HepG2 (cell line): ENCODE data around the gene CYBC1. TPM values are rescaled to one million over a fixed set of nuclear protein-coding genes. Genes with fewer than 3 reads are reported as not detected.

Experiments used
- BRCA1 ChIP-seq: sonication (generic); formaldehyde crosslinking; IDR thresholded peaks from 2 replicates; pipeline ENCODE4 v1.4.0; 2020; ENCODE audit warnings: missing genetic modification reagents
- ISL2 ChIP-seq: sonication (generic); formaldehyde crosslinking; IDR thresholded peaks from 2 replicates; pipeline ENCODE4 v1.5.0; 2020; ENCODE audit warnings: missing genetic modification reagents
- KIAA2018 ChIP-seq: sonication (generic); formaldehyde crosslinking; IDR thresholded peaks from 2 replicates; pipeline ENCODE4 v1.5.0; 2020; ENCODE audit warnings: mild to moderate bottlenecking, missing genetic modification reagents, borderline replicate concordance
- MAZ ChIP-seq, 2 experiments: sonication (generic) in 1 of 2; formaldehyde crosslinking in 1 of 2; IDR thresholded peaks; 2 replicates each; pipeline versions ENCODE4 v1.5.0 to v1.6.1; 2012 to 2020; ENCODE audit warnings: low read depth in 2 of 2, mild to moderate bottlenecking in 2 of 2, borderline replicate concordance in 1 of 2, improper control_type of control experiment in 1 of 2, low read length in 1 of 2, missing genetic modification reagents in 1 of 2, moderate library complexity in 1 of 2
- MXD3 ChIP-seq: IDR thresholded peaks from 2 replicates; pipeline ENCODE4 v1.6.1; 2016; ENCODE audit warnings: mild to moderate bottlenecking, missing biosample characterization, missing genetic modification reagents
- NFE2L2 ChIP-seq: fragments of 150-350 bp; IDR thresholded peaks from 2 replicates; pipeline ENCODE4 v1.6.1; 2014; ENCODE audit warnings: low read length
- NR1H2 ChIP-seq: sonication (generic); formaldehyde crosslinking; IDR thresholded peaks from 2 replicates; pipeline ENCODE4 v1.8.1; 2022; ENCODE audit warnings: low read depth, missing genetic modification reagents, borderline replicate concordance
- POLR2AphosphoS5 ChIP-seq: IDR thresholded peaks from 2 replicates; pipeline ENCODE4 v1.6.1; 2012; ENCODE audit warnings: low read depth, low read length
- RFX5 ChIP-seq: IDR thresholded peaks from 2 replicates; pipeline ENCODE4 v1.6.1; 2011; ENCODE audit warnings: low read depth, low read length, improper control_type of control experiment
- SKI ChIP-seq: fragments of 450-650 bp; IDR thresholded peaks from one replicate; pipeline ENCODE4 v1.6.1; 2018; ENCODE audit warnings: mild to moderate bottlenecking; ENCODE audit not compliant: partially characterized antibody
- SMC3 ChIP-seq: IDR thresholded peaks from 2 replicates; pipeline ENCODE4 v1.6.1; 2011; ENCODE audit warnings: low read length, improper control_type of control experiment
- SOX6 ChIP-seq, 2 experiments: fragments of 450-650 bp in 1 of 2; sonication (generic) in 1 of 2; formaldehyde crosslinking in 1 of 2; IDR thresholded peaks; 2 replicates each; pipeline versions ENCODE4 v1.4.0 to v1.6.1; 2017 to 2020; ENCODE audit warnings: antibody characterized with exemption in 1 of 2, mild to moderate bottlenecking in 1 of 2, missing genetic modification reagents in 1 of 2
- SPEN ChIP-seq: sonication (generic); formaldehyde crosslinking; IDR thresholded peaks from 2 replicates; pipeline ENCODE4 v1.5.1; 2020; ENCODE audit warnings: low read depth, mild to moderate bottlenecking, missing genetic modification reagents
- TAF1 ChIP-seq: sonication (generic); formaldehyde crosslinking; IDR thresholded peaks from 2 replicates; pipeline ENCODE4 v1.4.0; 2020; ENCODE audit warnings: missing genetic modification reagents
- ZBTB43 ChIP-seq: sonication (generic); formaldehyde crosslinking; conservative IDR thresholded peaks from 2 replicates; pipeline ENCODE4 v1.4.0; 2020; ENCODE audit warnings: missing genetic modification reagents
- ZC3H4 ChIP-seq: sonication (generic); formaldehyde crosslinking; IDR thresholded peaks from 2 replicates; pipeline ENCODE4 v1.4.0; 2020; ENCODE audit warnings: missing genetic modification reagents, borderline replicate concordance
- ZNF672 ChIP-seq: sonication (generic); formaldehyde crosslinking; IDR thresholded peaks from 2 replicates; pipeline ENCODE4 v1.8.1; 2022; ENCODE audit warnings: missing genetic modification reagents
- ZNF879 ChIP-seq: sonication (generic); formaldehyde crosslinking; IDR thresholded peaks from 2 replicates; pipeline ENCODE4 v1.8.1; 2023; ENCODE audit warnings: missing genetic modification reagents
- polyA plus RNA-seq, 8 experiments: library from polyadenylated mRNA; depleted of rRNA in 3 of 8; stranded (reverse) in 7 of 8; unstranded in 1 of 8; fragments of >200 nt; fragmentation: Illumina TruSeq in 4 of 8; extraction: Trizol in 4 of 8; gene quantifications; 2 replicates each; pipeline versions ENCODE4 v1.2.1 to v1.2.3, GENCODE V29; 2011 to 2016; ENCODE audit warnings: low read depth in 4 of 8, missing spikeins in 1 of 8, mixed read lengths in 1 of 8; ENCODE audit not compliant: insufficient read depth in 1 of 8
- total RNA-seq, 5 experiments: library from RNA; depleted of rRNA; stranded (reverse); fragments of >200 nt; fragmentation: Illumina TruSeq; extraction: Trizol; gene quantifications; 2 replicates each; pipeline ENCODE4 v1.2.3, GENCODE V29; 2016; ENCODE audit warnings: low read depth in 1 of 5

The CYBC1 gene
- total and polyA plus RNA-seq, 2 of the 13 experiments (the other 11 are each of a cell fraction or from before 2014, with no cell fraction given), result 43.4 to 44.1 TPM

- no peak for TF ChIP-seq ZNF672
- no peak for TF ChIP-seq ZNF879 (CRISPR knock-in tag)
- peak; percentile 52 for TF ChIP-seq SKI
- 0 out of 2 replicates have a peak, but pooled peaks have one; percentile 7 for TF ChIP-seq RFX5
- no peak for TF ChIP-seq NFE2L2
- peak; percentile 84; the same call in 1 of the 2 replicates for TF ChIP-seq SPEN (CRISPR knock-in tag)
- 0 out of 2 replicates have a peak, but pooled peaks have one; percentile 65 for TF ChIP-seq BRCA1 (CRISPR knock-in tag)
- TF ChIP-seq MAZ (IDR thresholded peaks at IDR 0.05; ENCODE audit: borderline replicate concordance, low read depth, low read length), result no peak
- TF ChIP-seq MAZ (CRISPR knock-in tag; IDR thresholded peaks at IDR 0.05; ENCODE audit: low read depth), result peak; percentile 98
- peak; percentile 76 for TF ChIP-seq ISL2 (CRISPR knock-in tag)
- TF ChIP-seq ZC3H4 (CRISPR knock-in tag), result no peak
- TF ChIP-seq TAF1, result no peak
- TF ChIP-seq SMC3, result peak; percentile 44
- no peak for TF ChIP-seq SOX6 (IDR thresholded peaks at IDR 0.05)
- peak; percentile 79 for TF ChIP-seq SOX6 (CRISPR knock-in tag; IDR thresholded peaks at IDR 0.05)
- no peak for TF ChIP-seq POLR2AphosphoS5
- no peak for TF ChIP-seq KIAA2018 (CRISPR knock-in tag)
- 0 out of 2 replicates have a peak, but pooled peaks have one; percentile 55 for TF ChIP-seq MXD3 (CRISPR knock-in tag)
- TF ChIP-seq ZBTB43 (CRISPR knock-in tag), result no peak
- TF ChIP-seq NR1H2, result no peak
Observed at GRCh38 chr17:82494236-82495055, 43.9 kb upstream of the CYBC1 start (continued).
